Adipose tissue (tissue), 3 donors: ENCODE measurements around the gene CTCFL. TPM values are rescaled to one million over a fixed set of nuclear protein-coding genes. Genes with fewer than 3 reads are reported as not detected.

Source experiments
- H3K27ac ChIP-seq: one replicate; pipeline ENCODE4 v1.5.1; 2013; ENCODE audit warnings: low read depth, low read length
- WGBS, 3 donors: extraction: QIAGEN DNeasy Blood & Tissue Kit; methylation state at CpG; one replicate each; pipeline ENCODE4 v1.1.7; 2013; 5-methylcytosine and 5-hydroxymethylcytosine counted together
- polyA plus RNA-seq, 3 donors: library from polyadenylated mRNA; stranded (reverse); fragments of 200-250 nt; gene quantifications; one replicate each; pipeline ENCODE4 v1.2.3, GENCODE V29; 2013
- donor health status: healthy with polysubstance abuse.
- donor health status: Bipolar disorder and iron deficiency.
- donor health status: healthy.

The CTCFL gene
- polyA plus RNA-seq, 3 donors, result 0.04 to 0.11 TPM; not detected in 1

DNA sequence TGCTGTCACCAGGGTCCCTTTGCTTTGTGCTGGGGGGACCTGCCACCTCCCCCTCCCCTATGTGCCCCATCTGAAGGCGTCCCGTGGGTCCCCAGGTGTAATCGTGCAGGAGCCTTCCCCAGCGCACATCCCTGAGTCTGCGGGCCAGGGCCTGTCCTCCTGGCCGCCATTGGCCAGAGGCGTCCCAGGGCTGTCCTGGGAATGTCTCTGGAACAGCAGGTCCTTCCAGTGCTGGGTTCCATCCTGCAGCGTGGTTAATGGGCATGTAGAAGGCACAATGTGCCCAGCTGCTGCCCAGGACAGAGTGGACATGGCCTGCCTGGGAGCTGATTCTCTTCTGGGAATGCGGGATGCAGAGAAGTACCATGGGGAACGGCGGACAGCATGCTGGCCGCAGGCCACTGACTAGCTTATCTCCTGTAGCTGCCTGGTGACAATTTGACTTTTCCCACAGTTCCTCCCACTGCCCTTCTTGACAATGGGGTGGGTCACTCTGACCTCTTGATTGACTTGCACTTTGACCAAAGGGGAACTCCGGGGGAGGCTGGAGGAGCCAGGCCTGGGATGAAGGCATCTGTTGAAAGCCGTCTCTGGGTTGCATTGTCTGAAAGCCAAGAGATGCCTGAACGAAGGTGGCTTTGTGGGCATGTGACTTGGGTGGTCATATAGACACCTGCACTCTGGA lies 64.0 kb downstream of the CTCFL start:
- 83 to 91% (median 90%) methylated on average over 15 of the region's 15 CpGs for WGBS, 3 donors
- H3K27ac ChIP-seq, result no peak overlapping the region

DNA sequence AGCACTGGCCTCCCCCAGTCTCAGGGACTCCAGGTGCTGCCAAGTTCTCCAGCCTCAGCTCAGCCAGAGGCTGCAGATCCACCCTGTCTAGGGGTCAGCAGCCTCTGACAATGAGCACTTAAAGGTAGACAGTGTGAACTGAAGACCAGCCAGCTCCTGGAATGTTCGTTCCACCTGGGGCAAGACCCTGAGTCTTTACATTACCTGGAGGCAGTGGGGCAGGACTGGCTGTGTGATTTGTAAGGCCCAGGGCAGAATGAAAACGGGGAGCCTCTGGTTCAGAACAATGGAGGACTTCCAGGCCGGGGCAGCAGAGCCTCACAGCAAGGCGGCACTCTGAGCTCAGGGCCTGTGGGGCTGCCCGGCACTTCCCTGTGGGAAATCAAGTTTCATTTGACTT lies 65.0 kb downstream of the CTCFL start:
- H3K27ac ChIP-seq, result no peak overlapping the region
- WGBS, 3 donors, result 79 to 89% (median 85%) methylated on average over 5 of the region's 5 CpGs

DNA sequence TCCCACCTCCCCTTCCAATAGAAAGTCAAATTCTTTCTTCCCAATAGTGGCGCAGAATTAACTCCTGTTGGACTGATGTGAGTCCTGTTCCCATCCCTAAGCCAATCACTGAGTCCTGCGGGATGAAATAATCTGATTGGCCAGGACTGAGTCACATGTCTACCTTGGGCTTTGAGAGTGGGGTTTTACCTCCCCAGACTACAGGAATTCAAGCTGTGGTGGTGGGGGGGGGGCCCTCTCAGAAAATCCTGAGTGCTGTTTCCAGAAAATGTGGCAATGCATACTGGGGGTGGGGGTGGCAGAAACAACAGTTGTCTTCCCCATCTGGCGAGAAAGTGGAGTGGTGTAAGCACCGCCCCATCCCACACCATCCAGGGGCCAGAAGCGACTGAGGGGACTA lies 65.7 kb downstream of the CTCFL start:
- H3K27ac ChIP-seq, result no peak overlapping the region
- WGBS, 3 donors, result 59 to 74% (median 68%) methylated on average over 5 of the region's 5 CpGs

DNA sequence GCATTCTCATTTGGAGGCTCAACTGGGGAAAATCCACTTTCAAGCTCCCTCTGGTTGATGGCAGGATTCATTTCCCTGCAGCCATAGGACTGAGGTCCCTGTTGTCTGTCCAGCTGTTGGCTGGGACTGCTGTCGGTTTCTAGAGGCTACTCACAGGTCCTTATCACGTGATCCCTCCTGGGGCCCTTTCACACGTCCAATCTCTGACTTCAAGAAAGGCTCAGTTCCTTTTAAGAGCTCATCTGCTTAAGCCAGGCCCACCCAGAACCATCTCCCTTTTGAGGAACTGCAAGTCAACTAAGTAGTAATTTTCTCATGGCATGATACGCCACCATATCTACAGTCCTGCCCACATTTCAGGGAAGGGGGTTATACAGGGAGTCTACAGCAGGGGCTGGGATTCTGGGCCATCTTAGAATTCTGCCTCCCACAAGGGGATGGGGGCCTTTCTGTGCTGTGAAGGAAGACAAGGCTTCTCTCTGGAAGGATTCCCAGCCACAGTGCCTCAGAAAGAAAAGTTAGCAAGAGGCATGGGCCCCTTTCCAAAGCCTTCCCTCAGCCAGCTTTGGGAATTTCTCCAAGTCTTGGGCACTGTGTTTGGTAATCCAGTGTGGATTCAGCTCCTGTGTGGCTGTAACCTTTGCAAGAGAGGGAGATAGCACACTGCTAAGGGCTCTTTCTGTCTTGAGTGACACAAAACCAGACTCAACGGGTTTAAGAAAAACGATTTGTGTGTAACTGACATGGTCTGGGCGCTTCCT lies 66.4 kb downstream of the CTCFL start:
- 67 to 77% (median 68%) methylated on average over 7 of the region's 7 CpGs for WGBS, 3 donors
- H3K27ac ChIP-seq, result no peak overlapping the region

DNA sequence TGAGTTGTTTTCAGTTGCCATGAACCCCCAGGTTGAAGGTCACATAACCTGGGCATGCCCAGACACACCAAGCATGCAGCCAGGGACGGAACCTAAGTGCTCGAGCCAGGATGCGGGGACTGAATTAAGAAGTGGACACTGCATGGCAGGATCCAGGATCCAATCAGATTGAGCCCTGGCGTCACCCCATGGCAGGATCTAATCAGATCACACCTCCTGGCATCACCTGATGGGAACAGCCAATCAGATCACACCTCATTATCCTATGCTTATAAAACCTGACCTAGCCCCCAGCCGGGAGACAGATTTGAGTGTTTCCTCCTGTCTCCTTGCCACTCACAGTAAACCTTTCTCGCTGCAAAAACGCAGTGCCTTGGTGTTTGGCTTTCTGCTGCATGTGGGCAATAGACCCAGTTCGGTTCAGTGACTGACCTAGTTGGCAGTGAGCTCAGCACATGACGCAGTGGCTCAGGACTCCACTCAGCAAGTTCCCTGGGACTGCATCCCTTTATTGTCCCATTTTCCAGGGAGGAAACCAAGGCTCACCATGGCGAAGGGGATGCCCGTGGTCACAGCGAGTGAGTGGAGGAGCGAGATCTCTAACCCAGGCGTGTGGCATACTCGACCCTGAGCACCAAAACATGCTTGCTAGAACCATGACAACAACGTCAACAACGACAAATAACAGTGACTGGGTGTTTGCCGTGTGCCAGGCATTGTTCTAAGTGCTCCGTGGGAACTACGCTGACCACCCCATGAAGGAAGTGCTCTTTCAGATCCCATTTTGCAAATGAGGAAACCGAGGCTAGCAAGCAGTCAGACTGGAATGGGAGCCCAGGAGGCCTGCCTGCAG lies 67.5 kb downstream of the CTCFL start:
- no peak overlapping the region for H3K27ac ChIP-seq

DNA sequence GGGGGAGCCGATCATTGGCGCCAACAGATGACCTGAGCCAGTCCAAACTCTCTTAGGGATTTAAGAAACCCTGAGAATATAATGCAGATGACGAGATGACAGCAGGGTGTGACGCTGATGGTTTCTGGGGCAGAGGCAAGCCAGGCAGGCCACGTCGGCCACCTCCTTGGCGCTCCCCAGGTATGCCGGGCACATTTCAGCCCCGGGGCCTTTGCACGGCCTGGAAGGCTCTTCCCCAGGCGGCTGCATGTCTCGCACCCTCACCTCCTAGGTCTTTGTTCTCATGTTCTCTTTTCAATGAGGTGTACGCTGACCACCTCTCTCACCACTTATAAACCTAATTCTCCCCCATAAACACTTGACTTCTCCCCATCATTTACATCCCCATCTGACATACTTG lies 68.8 kb downstream of the CTCFL start:
- no peak overlapping the region for H3K27ac ChIP-seq
- WGBS, 3 donors, result 92 to 97% (median 96%) methylated on average over 13 of the region's 13 CpGs

More for the DNA sequence above, 67.5 kb downstream of the CTCFL start:
- 73 to 81% (median 79%) methylated on average over 21 of the region's 21 CpGs for WGBS, 3 donors

DNA sequence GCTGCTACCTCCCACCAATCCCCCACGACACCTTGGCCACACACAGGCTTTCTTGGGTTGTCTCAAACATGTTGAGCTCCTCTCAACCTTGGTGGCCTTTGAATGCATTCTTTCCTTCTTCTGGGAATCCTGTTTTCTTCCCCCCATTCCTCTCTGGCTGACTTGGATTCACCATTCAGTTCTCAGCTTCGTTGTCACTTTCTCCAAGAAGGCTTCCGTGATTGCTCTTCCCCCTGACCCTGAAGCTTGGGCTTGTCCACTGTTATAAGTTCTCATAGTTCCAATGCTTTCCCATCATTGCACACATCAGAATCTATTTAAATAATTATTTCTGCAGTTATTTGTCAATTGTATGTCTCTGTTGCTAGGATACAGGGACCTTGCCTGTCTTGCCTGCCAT lies 69.6 kb downstream of the CTCFL start:
- H3K27ac ChIP-seq, result no peak overlapping the region
- 84 to 93% (median 84%) methylated on average over 3 of the region's 3 CpGs for WGBS, 3 donors

DNA sequence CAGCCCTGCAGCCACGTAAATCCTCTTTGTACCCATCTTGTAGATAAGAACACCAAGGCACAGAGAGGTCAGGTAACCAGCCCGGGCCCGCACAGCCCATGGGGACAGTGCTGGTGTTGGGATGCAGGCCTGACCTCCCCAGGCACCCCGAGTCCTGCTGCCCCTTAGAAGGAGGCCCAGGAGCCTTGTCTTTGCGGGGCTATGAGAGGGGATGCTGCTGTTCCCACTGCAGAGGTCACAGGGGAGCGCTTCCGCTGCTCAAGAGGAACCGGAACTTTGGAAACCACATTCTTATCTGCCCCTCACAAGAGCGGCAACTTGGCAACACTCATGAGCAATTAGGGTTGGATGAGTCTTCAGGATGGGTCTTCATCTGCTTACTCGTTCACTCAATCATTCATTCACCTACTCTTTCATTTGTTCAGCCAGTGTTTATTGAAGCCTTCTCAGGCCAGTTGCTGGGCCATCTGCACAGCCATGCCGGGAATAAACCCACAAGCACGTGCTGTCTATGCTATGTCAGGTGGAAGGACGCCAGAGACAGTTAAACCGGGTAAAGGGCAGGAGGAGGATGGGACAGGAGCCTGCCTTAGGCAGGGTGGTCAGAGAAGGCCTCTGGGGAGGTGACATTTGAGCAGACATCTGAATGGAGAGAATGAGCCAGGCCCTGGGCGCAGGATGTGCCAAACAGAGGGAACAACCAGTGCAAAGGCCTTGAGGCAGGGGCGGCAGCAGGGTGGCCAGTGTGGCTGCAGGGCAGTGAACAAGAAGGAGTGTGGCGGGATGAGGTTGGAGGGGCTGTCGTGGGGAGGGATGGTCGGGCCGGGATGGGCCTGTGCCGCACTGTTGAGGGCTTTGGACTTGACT lies 72.9 kb downstream of the CTCFL start:
- no peak overlapping the region for H3K27ac ChIP-seq
- 64 to 84% (median 69%) methylated on average over 21 of the region's 21 CpGs for WGBS, 3 donors

DNA sequence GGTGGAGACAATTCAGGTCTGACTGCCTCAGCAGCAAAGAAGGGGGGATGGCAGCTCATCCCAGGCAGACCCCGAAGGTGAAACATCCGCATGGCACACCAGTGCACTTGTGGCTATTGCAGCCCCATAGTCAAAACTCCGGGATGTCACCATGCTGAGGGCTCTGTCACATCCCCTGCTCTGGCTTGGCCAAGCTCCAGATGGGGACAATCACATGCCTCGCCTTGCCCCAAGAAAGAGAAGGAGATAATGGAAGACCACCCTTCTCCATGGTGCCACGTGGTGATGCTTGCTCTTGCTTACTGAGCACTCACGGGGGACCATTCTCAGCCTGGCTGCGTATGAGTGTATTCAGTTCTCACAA lies 73.5 kb downstream of the CTCFL start:
- WGBS, 3 donors, result 59 to 87% (median 72%) methylated on average over 7 of the region's 7 CpGs
- H3K27ac ChIP-seq, result no peak overlapping the region

DNA sequence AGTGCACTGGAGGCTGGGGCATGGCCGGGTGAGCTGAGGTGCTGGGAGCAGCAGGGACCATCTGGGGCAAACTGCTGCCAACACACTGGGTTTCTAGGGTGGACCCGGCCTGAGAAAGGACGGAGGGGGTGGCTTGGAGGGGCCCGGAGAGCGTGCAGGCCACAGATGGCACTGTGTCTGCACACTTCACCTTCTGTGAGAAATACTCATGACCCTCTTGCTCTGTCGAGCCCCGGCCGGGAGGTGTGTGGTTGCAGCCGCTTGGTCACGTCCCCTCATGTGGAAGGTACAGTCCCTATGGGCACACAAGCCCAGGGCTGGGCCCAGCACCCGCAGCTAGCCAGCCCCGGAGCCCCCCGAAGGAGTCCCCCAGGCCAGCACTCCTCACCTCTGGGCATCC lies 74.0 kb downstream of the CTCFL start:
- WGBS, 3 donors, result 50 to 61% (median 54%) methylated on average over 13 of the region's 13 CpGs
- H3K27ac ChIP-seq, result no peak overlapping the region

DNA sequence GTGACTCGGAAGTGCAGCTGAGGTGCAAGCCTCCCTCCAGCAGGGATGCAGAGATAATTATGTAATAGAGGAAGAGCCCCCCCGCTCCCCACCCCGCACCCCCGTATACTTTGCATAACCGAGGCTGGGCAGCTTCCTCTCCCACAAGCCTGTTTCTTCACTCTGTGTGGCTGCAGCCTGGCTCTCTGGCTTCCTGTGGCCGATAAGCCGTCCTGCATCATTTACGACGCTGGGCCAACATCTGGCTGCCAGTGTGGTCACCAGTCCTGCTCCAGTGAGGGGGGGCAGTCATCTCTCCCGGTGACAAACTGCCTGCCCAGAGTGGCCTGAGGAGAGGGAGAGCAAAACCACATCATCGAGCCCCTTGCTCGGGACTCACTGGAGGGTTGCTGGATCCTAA lies 74.5 kb downstream of the CTCFL start:
- no peak overlapping the region for H3K27ac ChIP-seq
- WGBS, 3 donors, result 17 to 36% (median 20%) methylated on average over 12 of the region's 12 CpGs

DNA sequence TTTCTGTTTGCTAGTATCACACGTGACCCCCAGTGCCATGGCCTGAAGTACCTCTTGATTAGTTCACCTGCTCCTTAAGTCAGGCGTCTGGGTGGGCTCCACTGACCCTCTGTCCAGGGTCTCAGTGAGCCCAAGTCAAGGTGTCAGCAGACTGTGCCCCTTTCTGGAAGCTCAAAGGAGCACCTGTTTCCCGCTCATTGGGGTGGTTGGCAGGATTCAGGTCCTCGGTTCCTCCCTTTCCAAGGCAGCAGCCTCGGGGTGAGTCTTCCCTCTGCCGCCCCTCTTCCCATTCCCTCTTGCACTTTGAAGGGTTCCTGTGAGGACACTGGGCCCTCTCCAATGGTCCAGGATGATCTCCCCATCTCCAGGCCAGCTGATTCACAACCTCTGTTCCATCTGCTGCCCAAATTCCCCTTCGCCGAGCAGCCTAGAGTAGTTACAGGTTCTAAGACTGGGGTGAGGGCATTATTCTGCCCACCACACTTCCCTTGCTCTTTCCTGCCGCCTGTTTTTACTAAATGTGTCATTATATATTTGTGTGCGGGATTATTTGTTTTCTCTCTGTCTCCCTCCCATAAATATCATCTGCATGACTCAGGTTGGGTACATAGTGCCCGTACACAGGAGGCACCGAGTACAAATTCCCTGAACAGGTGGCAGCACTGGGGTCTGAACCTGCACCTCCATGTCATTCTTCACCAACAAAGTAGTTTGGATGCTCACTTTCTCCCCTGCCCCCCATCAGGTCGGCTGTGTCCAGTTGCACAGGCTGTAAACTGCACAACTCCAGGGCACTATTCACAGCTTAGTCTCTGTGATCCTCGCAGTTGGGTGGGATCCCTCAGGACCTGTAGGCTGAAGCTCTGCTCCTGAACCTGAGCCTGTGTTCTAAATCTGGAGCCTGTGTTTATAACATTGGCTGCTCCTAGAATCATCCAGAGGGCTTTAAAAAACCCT lies 75.3 kb downstream of the CTCFL start:
- H3K27ac ChIP-seq, result no peak overlapping the region
- WGBS, 3 donors, result 63 to 79% (median 64%) methylated on average over 14 of the region's 14 CpGs

DNA sequence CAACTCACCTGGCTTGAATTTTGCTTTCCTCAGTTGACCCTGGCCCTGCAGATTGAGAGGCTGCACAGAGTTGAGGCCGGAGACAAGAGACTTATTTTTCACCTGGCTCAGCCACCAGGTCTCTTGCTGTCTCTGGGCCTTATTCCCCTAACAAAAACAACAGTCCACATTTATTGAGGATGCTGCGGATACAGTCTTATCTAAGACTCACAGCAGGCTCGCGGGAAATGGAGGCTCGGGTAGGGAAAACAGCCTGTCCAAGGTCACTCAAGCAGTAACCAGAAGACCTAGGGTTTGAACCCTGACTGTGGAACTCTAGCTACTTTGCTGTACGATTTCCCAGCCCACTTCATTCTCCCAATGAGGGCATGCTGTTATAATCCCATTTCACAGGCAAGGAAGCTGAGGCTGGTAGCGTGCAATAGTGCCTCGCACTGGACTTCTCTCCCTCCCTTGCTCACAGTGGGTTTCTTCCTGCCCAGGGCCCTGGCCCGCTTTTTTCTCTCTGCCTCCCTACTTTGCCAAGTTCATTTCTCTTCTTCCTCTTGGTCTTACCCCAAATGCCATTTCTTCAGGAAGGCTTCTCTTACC lies 76.1 kb downstream of the CTCFL start:
- 78 to 92% (median 92%) methylated on average over 9 of the region's 9 CpGs for WGBS, 3 donors
- no peak overlapping the region for H3K27ac ChIP-seq
